ENCODE measurements around the gene PTX4.

- TF ChIP-seq POLR2AphosphoS5 (IDR thresholded peaks at IDR 0.05; ENCODE audit: low read depth, low read length) (no peak), SIN3A (IDR thresholded peaks at IDR 0.05; ENCODE audit: borderline replicate concordance, insufficient read depth, low read length) (no peak), TAF1 (IDR thresholded peaks at IDR 0.05; ENCODE audit: borderline replicate concordance, insufficient read depth, low read length) (no peak), FOXP2 (optimal IDR thresholded peaks at IDR 0.05; ENCODE audit: borderline replicate concordance, extremely low read depth, extremely low read length, insufficient read depth) (no peak)
- TF ChIP-seq, protein P1, sequence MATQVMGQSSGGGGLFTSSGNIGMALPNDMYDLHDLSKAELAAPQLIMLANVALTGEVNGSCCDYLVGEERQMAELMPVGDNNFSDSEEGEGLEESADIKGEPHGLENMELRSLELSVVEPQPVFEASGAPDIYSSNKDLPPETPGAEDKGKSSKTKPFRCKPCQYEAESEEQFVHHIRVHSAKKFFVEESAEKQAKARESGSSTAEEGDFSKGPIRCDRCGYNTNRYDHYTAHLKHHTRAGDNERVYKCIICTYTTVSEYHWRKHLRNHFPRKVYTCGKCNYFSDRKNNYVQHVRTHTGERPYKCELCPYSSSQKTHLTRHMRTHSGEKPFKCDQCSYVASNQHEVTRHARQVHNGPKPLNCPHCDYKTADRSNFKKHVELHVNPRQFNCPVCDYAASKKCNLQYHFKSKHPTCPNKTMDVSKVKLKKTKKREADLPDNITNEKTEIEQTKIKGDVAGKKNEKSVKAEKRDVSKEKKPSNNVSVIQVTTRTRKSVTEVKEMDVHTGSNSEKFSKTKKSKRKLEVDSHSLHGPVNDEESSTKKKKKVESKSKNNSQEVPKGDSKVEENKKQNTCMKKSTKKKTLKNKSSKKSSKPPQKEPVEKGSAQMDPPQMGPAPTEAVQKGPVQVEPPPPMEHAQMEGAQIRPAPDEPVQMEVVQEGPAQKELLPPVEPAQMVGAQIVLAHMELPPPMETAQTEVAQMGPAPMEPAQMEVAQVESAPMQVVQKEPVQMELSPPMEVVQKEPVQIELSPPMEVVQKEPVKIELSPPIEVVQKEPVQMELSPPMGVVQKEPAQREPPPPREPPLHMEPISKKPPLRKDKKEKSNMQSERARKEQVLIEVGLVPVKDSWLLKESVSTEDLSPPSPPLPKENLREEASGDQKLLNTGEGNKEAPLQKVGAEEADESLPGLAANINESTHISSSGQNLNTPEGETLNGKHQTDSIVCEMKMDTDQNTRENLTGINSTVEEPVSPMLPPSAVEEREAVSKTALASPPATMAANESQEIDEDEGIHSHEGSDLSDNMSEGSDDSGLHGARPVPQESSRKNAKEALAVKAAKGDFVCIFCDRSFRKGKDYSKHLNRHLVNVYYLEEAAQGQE (IDR thresholded peaks at IDR 0.05; ENCODE audit: insufficient read depth in 1 of 2, low read depth in 2 of 2, low read length in 2 of 2) = no peak
These were observed 47.9 kb upstream of the PTX4 start for GRCh38 chr16:1536601-1537000.

Data from PFSK-1 (cell line).